ENCODE data around the gene MUL1. TPM values are rescaled to one million over a fixed set of nuclear protein-coding genes. Genes with fewer than 3 reads are reported as not detected.
"Not testable (repeated sequence)": the region's sequence is repeated elsewhere in the genome, so short reads cannot be mapped to it uniquely, and the experiment has no call there.

Gene MUL1
- total RNA-seq, 2 experiments from 2014 or later, result 21.0 to 21.8 TPM

DNA sequence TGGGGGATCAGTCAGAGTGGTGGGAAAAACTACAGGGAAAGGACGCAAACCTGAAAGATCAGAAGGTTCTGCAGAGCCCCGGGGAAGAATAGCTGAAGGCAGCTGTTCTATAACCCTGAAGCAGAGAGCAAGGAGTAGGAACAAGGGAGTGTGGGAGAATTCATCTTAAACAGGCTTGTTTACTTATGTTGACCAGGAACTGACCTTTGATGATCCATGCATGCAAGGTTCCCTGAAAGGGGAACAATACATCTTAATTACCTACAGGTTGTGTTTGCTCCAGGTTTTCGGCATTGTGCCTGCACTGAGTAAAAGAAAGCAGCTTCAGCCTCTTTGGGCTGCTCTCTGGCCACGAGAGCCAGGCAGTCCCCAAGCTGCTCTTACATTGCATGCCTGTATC is 25.7 kb upstream of the MUL1 start:
- no peak overlapping the region for H3K4me3 Mint-ChIP-seq
- H3K27ac Mint-ChIP-seq, result no peak overlapping the region
- peaks cover 59% of the 10 kb centered on the region for H3K27me3 Mint-ChIP-seq
- H3K9me3 Mint-ChIP-seq, result no peaks in the 10 kb centered on the region
- ChIA-PET POLR2A (no interaction called here), CTCF (interaction anchor here (1.9 kb wide), 1 partner anchor 10 kb away, joined by 6 read pairs; no protein-coding TSS in a partner anchor)
- H3K36me3 Mint-ChIP-seq (ENCODE audit: low read depth), result no peaks in the 10 kb centered on the region
- no peaks in the 10 kb centered on the region for H3K4me1 Mint-ChIP-seq
- DNase-seq, result no peak

DNA sequence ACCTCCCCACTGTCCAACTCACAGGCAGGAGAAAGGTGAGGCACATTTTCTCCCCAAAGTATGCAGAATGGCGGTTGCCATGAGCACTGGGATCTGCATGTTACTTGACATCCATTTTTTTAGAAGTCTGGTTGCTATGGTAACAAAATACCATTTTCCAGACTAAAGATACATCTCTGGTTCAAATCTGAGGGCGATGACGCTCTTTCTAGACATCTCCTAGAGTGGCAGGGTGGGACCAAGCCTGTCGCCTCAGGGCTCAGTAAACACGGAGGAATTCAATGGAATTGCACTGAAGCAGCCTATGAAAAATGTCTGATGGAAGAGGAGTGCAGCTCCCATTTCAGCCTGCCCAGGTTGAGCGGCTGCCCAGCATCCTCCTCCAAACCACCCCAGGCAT is 22.9 kb upstream of the MUL1 start:
- no peak for DNase-seq
- peaks cover 64% of the 10 kb centered on the region for H3K27me3 Mint-ChIP-seq
- no peak overlapping the region for H3K4me3 Mint-ChIP-seq
- no peaks in the 10 kb centered on the region for H3K4me1 Mint-ChIP-seq
- H3K9me3 Mint-ChIP-seq, result no peaks in the 10 kb centered on the region
- no peak overlapping the region for H3K27ac Mint-ChIP-seq
- no peaks in the 10 kb centered on the region for H3K36me3 Mint-ChIP-seq (ENCODE audit: low read depth)
- ChIA-PET POLR2A (no interaction called here), CTCF (no interaction called here)

DNA sequence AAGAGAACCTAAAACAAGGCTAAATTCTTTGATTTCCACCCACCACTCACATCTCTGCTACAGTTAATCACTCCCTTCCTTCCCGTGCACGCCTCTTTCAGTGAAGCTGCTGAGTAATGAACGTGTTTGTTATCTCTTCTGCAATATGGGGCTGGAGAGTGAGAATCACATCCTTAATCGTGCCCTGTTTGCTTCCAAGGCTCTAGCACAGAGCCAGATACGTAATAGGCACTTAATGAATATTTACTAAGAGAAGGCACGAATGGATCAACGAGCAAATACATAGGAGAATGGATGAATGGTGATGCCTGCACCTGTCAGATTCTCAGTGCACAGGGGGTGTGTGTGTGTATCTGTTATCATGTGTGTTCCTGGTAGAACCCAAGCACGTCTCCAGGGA is 22.4 kb upstream of the MUL1 start:
- H3K4me1 Mint-ChIP-seq, result no peaks in the 10 kb centered on the region
- no peak for DNase-seq
- H3K4me3 Mint-ChIP-seq, result no peak overlapping the region
- no peak overlapping the region for H3K27ac Mint-ChIP-seq
- POLR2A ChIA-PET, result no interaction called here
- H3K36me3 Mint-ChIP-seq (ENCODE audit: low read depth), result no peaks in the 10 kb centered on the region
- CTCF ChIA-PET, result no interaction called here
- H3K9me3 Mint-ChIP-seq, result no peaks in the 10 kb centered on the region
- H3K27me3 Mint-ChIP-seq, result peaks cover 62% of the 10 kb centered on the region

DNA sequence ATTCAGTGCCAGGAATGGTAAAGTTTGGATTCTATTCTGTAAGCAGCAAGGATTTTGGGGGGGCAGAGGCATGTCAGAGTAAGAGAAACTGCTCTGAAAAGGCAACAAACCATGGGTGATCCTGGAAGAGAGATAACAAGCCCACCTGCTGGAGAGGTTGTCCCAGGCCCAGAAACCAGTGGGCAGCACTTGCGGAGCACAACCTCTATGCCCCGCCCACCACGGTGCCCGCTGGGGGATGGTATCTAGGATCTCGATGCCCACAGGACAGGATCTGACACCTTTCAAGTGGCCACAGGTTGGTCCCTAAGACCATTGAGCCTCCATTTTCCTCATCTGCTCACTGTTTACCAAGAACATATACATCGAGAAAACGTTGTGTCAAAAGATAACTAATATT is 20.3 kb upstream of the MUL1 start:
- Mint-ChIP-seq H3K4me1 (no peaks in the 10 kb centered on the region), H3K27ac (no peak overlapping the region), H3K36me3 (ENCODE audit: low read depth) (no peaks in the 10 kb centered on the region), H3K27me3 (peaks cover 48% of the 10 kb centered on the region), H3K4me3 (no peak overlapping the region), H3K9me3 (no peaks in the 10 kb centered on the region)
- no peak for DNase-seq
- CTCF ChIA-PET, result no interaction called here
- POLR2A ChIA-PET, result no interaction called here

DNA sequence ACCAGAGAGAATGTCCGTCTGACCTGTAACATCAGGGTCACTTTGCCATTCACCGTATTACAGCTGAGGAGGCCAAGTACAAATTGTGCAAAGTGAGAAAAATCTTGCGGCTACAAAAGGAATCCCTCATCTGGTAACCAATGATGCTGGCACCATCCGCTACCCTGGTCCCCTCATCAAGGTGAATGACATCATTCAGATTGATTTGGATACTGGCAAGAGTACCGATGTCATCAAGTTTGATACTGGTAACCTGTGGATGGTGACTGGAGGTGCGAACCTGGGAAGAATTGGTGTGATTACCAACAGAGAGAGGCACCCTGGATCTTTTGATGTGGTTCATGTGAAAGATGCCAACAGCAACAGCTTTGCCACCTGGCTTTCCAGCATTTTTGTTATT is 18.3 kb upstream of the MUL1 start:
- no peaks in the 10 kb centered on the region for H3K36me3 Mint-ChIP-seq (ENCODE audit: low read depth)

DNA sequence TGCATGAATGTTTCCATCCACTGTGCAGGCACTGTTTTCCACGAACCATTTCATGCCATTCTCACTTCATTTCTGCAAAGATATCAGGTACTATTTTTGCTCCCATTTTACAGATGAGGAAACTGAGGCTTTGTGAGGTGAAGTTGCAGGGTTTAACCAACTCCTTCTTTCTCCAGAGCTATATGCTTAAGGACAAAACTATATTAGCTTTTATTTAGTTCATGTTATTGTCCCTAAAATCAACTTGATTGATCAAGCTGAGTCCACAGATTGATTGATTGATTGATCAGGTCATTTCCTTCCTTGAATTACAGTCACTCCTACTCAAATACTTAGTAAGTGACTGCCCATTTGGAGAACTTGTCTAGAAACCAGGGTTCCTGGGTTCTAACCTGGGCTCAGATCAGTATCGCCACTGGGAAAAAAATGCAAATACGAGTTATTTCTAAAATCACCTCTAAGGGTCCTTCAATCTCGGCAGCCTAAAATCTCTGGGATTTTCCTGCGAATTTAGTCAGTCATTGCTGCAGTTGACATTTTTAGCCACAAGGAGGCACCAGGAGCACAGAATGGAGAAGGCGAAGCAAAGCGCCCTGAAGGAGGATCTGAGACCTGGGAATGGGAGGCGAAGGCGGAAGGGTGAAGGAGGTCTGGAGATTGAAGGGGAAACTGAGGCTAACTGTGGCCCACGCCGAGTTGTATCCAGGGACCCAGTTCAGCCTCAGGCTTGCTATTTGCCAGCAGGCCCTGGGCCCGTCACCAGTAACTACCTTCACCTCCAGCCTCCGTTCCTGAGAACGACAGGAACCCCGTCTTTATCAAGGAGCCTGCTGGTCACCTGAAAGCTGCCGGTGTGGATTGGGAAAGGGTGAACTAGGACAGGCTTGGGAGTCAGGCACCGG is 14.3 kb upstream of the MUL1 start:
- Mint-ChIP-seq H3K4me3 (no peak overlapping the region), H3K9me3 (no peaks in the 10 kb centered on the region), H3K36me3 (ENCODE audit: low read depth) (no peaks in the 10 kb centered on the region), H3K4me1 (peaks cover 7% of the 10 kb centered on the region), H3K27ac (no peak overlapping the region), H3K27me3 (peaks cover 14% of the 10 kb centered on the region)
- peak; percentile 65 for DNase-seq
- POLR2A ChIA-PET, result no interaction called here
- CTCF ChIA-PET, result interaction anchor here (0.6 to 3.3 kb wide), 13 partner anchors 12 to 739 kb away, joined by 3 to 19 read pairs (median 3); partner anchors contain the start of gene PINK1

More for the DNA sequence above, 18.3 kb upstream of the MUL1 start:
- no peak for DNase-seq
- H3K4me3 Mint-ChIP-seq, result no peak overlapping the region
- H3K27me3 Mint-ChIP-seq, result peaks cover 40% of the 10 kb centered on the region
- ChIA-PET CTCF (interaction anchor here (1.7 kb wide), 1 partner anchor 12 kb away, joined by 6 read pairs; no protein-coding TSS in a partner anchor), POLR2A (no interaction called here)
- H3K4me1 Mint-ChIP-seq, result no peaks in the 10 kb centered on the region
- no peak overlapping the region for H3K27ac Mint-ChIP-seq
- no peaks in the 10 kb centered on the region for H3K9me3 Mint-ChIP-seq

DNA sequence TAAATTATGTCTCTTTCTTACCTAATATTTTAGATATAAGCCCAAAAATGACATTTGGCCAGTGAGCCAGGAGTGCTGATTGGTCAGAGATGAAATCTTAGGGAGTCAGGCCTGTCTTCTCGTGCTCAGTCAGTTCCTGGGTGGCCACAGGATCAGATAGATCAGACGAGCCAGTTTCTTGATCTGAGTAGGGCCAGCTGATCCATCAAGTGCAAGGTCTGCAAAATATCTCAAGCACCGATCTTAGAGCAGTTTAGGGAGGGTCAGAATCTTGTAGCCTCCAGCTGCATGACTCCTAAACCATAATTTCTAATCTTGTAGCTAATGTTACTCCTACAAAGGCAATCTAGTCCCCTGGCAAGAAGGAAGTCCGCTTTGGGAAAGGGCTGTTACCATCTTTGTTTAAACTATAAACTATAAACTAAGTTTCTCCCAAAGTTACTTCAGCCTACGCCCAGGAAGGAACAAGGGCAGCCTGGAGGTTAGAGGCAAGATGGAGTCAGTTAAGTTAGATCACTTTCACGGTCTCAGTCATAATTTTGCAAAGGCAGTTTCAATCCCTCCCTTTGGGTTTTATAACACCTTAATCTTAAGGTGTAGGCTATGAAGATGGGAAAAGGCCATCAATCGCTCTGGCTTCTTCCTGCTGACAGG is 11.8 kb upstream of the MUL1 start:
- CTCF ChIA-PET, result interaction anchor here (3.3 kb wide), 1 partner anchor 114 kb away, joined by 19 read pairs; the partner anchor contains the start of gene PINK1
- H3K9me3 Mint-ChIP-seq; H3K4me1 Mint-ChIP-seq; DNase-seq; H3K27me3 Mint-ChIP-seq; H3K4me3 Mint-ChIP-seq; POLR2A ChIA-PET; H3K36me3 Mint-ChIP-seq (ENCODE audit: low read depth); H3K27ac Mint-ChIP-seq: not testable (repeated sequence)

DNA sequence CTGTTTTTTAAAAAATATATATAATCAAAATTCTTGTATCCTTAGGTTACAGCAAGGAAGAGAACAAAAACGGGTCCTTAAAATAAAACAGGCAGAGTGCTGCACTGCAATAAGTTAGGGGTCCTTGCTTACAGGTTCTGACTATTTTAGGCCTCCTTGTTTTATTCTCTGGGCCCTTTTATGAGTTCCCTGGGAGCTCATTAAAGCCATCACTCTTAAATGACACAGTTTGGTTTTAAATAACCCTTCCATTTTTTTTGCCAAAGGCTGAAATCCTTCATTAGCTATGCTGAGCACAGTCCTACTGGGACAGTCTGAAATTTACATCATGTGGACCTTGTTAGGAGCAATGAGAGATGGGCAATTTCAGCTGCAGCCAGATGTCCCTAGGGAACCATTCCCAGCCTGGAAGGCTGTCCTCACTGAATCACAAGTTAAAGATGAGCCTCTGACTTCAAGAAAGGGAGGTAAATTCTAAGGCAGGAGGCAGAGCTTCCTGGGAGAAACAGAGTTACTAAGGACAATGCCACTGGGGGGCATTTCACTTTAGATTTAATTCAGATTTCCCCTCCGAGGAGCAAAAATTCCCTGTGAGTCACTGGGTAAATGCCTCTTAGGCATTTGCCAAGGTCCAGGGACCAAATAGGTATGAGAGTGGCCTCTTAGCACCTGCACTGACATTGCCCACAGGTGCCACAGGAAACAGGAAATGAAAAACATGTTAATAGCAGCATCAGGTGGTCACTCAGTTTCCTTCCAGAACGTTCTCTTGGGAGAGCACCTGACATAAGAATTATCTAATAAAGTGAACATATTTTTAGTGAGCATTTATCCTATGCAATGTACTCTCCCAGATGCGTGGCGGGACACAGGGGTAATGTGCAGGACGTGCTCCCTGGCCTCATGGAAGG is 3.8 kb upstream of the MUL1 start:
- POLR2A ChIA-PET, result interaction anchor here (1.2 kb wide), 1 partner anchor 122 kb away, joined by 4 read pairs; no protein-coding TSS in a partner anchor

DNA sequence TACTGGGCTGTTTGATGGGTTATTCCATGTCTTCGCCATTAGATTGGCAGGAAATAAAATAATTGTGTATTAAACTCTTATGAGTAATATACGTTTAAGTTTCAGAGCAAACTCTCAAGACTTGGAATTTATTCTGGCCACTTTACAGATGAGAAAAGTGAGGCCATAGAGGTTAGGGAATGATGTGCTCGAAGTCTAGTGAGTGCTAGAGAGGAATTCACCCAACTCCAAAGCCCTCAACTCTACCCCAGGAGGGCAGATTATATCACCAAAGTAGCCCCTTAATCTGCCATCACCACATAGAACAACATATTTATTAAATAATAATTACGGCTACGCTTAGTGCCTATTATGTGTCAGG is 440 bp upstream of the MUL1 start:
- Mint-ChIP-seq H3K27ac (peak overlapping the region; percentile 87), H3K4me3 (peak overlapping the region; percentile 82), H3K27me3 (peaks cover 3% of the 10 kb centered on the region), H3K9me3 (no peaks in the 10 kb centered on the region), H3K36me3 (ENCODE audit: low read depth) (peaks cover 3% of the 10 kb centered on the region), H3K4me1 (peaks cover 29% of the 10 kb centered on the region)
- no peak for DNase-seq
- CTCF ChIA-PET, result interaction anchor here (0.9 to 1.1 kb wide), 3 partner anchors 15 to 126 kb away, joined by 3 to 5 read pairs (median 3); partner anchors contain the start of gene PINK1
- POLR2A ChIA-PET, result interaction anchor here (1.0 to 2.4 kb wide), 8 partner anchors 8 to 278 kb away, joined by 3 to 7 read pairs (median 4); partner anchors contain the start of genes CAMK2N1 and HP1BP3

More for the DNA sequence above, 3.8 kb upstream of the MUL1 start:
- Mint-ChIP-seq H3K27ac (no peak overlapping the region), H3K4me1 (peaks cover 10% of the 10 kb centered on the region), H3K4me3 (no peak overlapping the region), H3K27me3 (peaks cover 6% of the 10 kb centered on the region), H3K36me3 (ENCODE audit: low read depth) (no peaks in the 10 kb centered on the region), H3K9me3 (no peaks in the 10 kb centered on the region)
- DNase-seq, result no peak
- CTCF ChIA-PET, result no interaction called here

DNA sequence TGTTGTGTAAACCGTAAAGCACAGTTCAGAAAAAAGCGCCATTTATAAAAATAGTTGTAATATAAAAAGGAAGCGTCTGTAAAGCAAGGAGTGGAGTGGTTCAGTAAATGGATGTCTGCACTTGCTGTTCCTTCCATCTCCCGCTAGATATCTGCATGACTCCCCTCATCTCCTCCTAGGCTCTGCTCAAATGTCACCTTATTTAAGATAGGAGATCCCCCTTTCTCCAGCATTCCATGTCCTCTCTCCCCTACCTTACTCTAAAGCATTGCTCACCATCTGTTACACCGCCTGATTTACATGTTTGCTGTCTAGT is 745 bp downstream of the MUL1 start:
- H3K4me3 Mint-ChIP-seq, result peak overlapping the region; percentile 82

DNA sequence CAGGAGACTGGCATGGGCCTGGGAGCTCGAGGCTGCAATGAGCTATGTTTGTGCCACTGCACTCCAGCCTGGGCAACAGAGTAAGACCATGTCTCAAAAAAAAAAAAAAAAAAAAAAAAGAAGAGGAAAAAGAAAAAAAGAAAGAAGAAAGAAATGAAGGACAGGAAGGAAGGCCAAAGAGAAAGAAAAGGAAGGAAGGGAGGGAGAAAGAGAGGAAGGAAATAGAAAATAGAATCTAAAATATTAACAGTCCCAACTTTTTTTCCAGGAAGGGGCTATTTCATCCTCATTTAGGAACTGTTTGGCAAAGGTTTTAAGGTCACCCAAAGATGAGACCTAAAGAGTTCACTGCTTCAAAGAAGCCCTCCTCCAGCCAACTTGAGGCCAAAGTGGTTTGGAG is 2.5 kb downstream of the MUL1 start:
- H3K27me3 Mint-ChIP-seq, result no peaks in the 10 kb centered on the region
- no peak for DNase-seq
- ChIA-PET POLR2A (interaction anchor here (0.6 to 0.8 kb wide), 2 partner anchors 11 to 133 kb away, joined by 3 to 5 read pairs; no protein-coding TSS in a partner anchor), CTCF (interaction anchor here (1.1 to 3.0 kb wide), 2 partner anchors 11 to 128 kb away, joined by 3 to 10 read pairs; partner anchors contain the start of gene PINK1)
- no peak overlapping the region for H3K4me3 Mint-ChIP-seq
- peaks cover 29% of the 10 kb centered on the region for H3K4me1 Mint-ChIP-seq
- peaks cover 22% of the 10 kb centered on the region for H3K36me3 Mint-ChIP-seq (ENCODE audit: low read depth)
- H3K9me3 Mint-ChIP-seq, result no peaks in the 10 kb centered on the region
- H3K27ac Mint-ChIP-seq, result no peak overlapping the region

More for the DNA sequence above, 745 bp downstream of the MUL1 start:
- Mint-ChIP-seq H3K27me3 (peaks cover 3% of the 10 kb centered on the region), H3K9me3 (no peaks in the 10 kb centered on the region), H3K27ac (peak overlapping the region; percentile 87), H3K36me3 (ENCODE audit: low read depth) (peaks cover 5% of the 10 kb centered on the region), H3K4me1 (peaks cover 29% of the 10 kb centered on the region)
- POLR2A ChIA-PET, result interaction anchor here (1.3 to 2.4 kb wide), 4 partner anchors 13 to 279 kb away, joined by 3 to 7 read pairs (median 6); partner anchors contain the start of genes CAMK2N1 and HP1BP3
- CTCF ChIA-PET, result interaction anchor here (3.0 kb wide), 1 partner anchor 13 kb away, joined by 10 read pairs; no protein-coding TSS in a partner anchor
- DNase-seq, result no peak

DNA sequence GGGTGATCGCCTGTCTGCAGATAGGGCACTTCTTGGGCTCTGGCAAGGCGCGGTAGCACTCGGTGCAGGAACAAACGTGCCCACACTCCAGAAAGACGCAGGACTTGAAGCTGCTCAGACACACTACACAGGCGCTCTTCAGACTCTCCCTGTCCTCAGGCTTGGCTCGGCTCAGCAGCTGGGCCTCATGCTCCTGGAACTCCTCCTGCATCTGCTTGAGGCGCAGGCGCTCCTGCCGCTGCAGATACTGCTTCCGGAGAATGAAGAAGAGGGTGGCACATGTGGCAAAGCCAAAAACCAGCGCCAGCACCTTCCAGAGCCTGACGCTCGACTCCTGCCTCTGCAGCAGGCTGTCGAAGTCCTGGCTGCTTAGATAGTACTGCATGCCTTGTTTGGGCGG is 7.2 kb downstream of the MUL1 start:
- no peaks in the 10 kb centered on the region for H3K9me3 Mint-ChIP-seq
- POLR2A ChIA-PET, result no interaction called here
- H3K36me3 Mint-ChIP-seq (ENCODE audit: low read depth), result peaks cover 45% of the 10 kb centered on the region
- peaks cover 26% of the 10 kb centered on the region for H3K4me1 Mint-ChIP-seq
- no peak for DNase-seq
- H3K27me3 Mint-ChIP-seq, result no peaks in the 10 kb centered on the region
- CTCF ChIA-PET, result no interaction called here
- H3K27ac Mint-ChIP-seq, result no peak overlapping the region
- no peak overlapping the region for H3K4me3 Mint-ChIP-seq
